ENCODE results near the gene MATK. TPM values are rescaled to one million over a fixed set of nuclear protein-coding genes. Genes with fewer than 3 reads are reported as not detected.

MATK gene
- 10 to 100 TPM; 39.9 to 44.0 TPM for total RNA-seq

- peaks cover 31% of the 10 kb centered on the region for H3K36me3 Mint-ChIP-seq (ENCODE audit: low read depth)
- ChIA-PET CTCF (interaction anchor here (0.8 to 1.2 kb wide), 4 partner anchors 23 to 36 kb away, joined by 3 to 5 read pairs (median 4); partner anchors contain the start of gene MRPL54), POLR2A (no interaction called here)
Observed at GRCh38 chr19:3785938-3786824, at the start of gene MATK. Gene MATK, minus strand, starts transcription at chr19:3786381. Its CDS starts 1,246 bp downstream, at chr19:3785135.

GRCh38 chr19:3835055-3835435 is 48.9 kb upstream of the MATK start:
- Mint-ChIP-seq H3K27ac (no peak overlapping the region), H3K36me3 (ENCODE audit: low read depth) (peaks cover 3% of the 10 kb centered on the region), H3K4me1 (ENCODE audit: low read depth) (peaks cover 7% of the 10 kb centered on the region), H3K9me3 (ENCODE audit: insufficient read depth) (peaks cover 5% of the 10 kb centered on the region), H3K4me3 (no peak overlapping the region), H3K27me3 (ENCODE audit: low read depth) (peaks cover 3% of the 10 kb centered on the region)
- DNase-seq (no peak), ATAC-seq (no peak)
- ChIA-PET CTCF (interaction anchor here (1.1 kb wide), 1 partner anchor 14 kb away, joined by 4 read pairs; no protein-coding TSS in a partner anchor), POLR2A (no interaction called here)

More at GRCh38 chr19:3785938-3786824, at the start of gene MATK:
- DNase-seq, result peak; percentile 35
- H3K27ac Mint-ChIP-seq, result peak within 1 kb of the TSS; percentile 72
- peaks cover 14% of the 10 kb centered on the region for H3K9me3 Mint-ChIP-seq (ENCODE audit: insufficient read depth)
- peak within 1 kb of the TSS; percentile 79 for H3K4me3 Mint-ChIP-seq
- peak; percentile 54 for ATAC-seq
- no peaks in the 10 kb centered on the region for H3K27me3 Mint-ChIP-seq (ENCODE audit: low read depth)
- H3K4me1 Mint-ChIP-seq (ENCODE audit: low read depth), result peaks cover 30% of the 10 kb centered on the region

GRCh38 chr19:3834349-3835054 is 48.3 kb upstream of the MATK start:
- no peak for DNase-seq
- no peak for ATAC-seq
- Mint-ChIP-seq H3K4me3 (no peak overlapping the region), H3K36me3 (ENCODE audit: low read depth) (peaks cover 3% of the 10 kb centered on the region), H3K9me3 (ENCODE audit: insufficient read depth) (peaks cover 5% of the 10 kb centered on the region), H3K27ac (no peak overlapping the region), H3K27me3 (ENCODE audit: low read depth) (peaks cover 3% of the 10 kb centered on the region), H3K4me1 (ENCODE audit: low read depth) (peaks cover 7% of the 10 kb centered on the region)
- ChIA-PET POLR2A (no interaction called here), CTCF (interaction anchor here (1.1 kb wide), 1 partner anchor 14 kb away, joined by 4 read pairs; no protein-coding TSS in a partner anchor)

DNA sequence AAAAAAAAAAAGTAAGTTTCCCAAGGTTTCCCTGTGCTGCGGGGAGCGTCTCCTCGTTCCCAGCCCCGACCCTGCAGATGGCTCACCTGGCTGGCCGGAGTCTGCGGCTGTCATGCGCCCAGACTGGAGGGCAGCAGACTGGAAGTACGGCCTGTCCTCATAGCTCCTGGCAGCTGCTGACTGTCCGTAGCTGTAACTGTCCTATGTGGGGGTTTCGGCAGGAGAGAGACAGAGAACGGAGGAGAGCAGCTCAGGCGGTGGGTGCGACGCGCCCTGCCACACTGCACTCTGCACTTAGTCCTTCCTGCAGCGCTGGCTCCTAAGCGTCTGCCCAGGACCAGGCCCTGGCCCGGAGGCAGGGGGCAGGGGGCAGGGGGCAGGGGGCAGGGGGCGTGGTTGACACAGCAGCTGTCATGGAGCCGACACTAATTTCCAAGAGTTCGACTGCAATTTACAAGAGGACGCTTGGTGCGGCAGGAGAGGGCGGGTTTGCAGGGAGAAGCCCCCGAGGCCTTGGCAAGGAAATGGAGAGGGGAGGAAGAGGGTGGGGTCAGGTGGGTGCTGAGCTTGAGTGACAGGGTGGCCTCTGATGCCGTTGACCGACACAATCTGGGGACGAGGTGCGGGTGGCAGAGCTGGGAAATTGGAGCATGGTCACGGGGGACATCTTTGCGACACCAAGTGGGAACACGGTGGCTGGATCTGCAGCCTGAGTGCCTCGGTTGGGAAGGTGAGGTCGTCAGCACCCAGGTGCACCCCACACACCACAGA is 47.6 kb upstream of the MATK start:
- DNase-seq (no peak), ATAC-seq (no peak)
- Mint-ChIP-seq H3K4me1 (ENCODE audit: low read depth) (peaks cover 7% of the 10 kb centered on the region), H3K36me3 (ENCODE audit: low read depth) (peaks cover 3% of the 10 kb centered on the region), H3K9me3 (ENCODE audit: insufficient read depth) (peaks cover 5% of the 10 kb centered on the region), H3K27me3 (ENCODE audit: low read depth) (peaks cover 3% of the 10 kb centered on the region), H3K4me3 (no peak overlapping the region), H3K27ac (no peak overlapping the region)
- ChIA-PET POLR2A (no interaction called here), CTCF (no interaction called here)

DNA sequence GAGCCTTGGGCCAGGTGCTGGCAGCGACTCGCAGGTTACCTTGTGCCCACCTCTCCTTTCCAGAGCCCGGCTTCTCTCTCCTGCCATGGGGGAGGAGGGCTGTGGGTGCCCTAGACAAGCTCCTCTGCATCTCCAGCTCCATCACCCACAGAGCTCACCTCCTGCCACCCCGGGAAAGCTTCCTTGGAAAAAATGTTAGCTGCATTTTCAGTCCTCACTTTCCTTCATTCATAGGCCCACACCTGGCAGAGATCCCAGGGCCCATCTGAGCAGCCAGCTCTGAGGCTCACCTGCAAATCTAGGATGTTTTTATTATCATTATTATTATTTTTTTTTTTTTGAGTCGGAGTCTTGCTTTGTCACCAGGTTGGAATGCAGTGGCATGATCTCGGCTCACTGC is 45.8 kb upstream of the MATK start:
- Mint-ChIP-seq H3K4me3 (no peak overlapping the region), H3K9me3 (ENCODE audit: insufficient read depth) (no peaks in the 10 kb centered on the region), H3K36me3 (ENCODE audit: low read depth) (peaks cover 1% of the 10 kb centered on the region), H3K27me3 (ENCODE audit: low read depth) (peaks cover 3% of the 10 kb centered on the region), H3K27ac (no peak overlapping the region), H3K4me1 (ENCODE audit: low read depth) (peaks cover 9% of the 10 kb centered on the region)
- no peak for ATAC-seq
- ChIA-PET CTCF (no interaction called here), POLR2A (no interaction called here)
- no peak for DNase-seq

DNA sequence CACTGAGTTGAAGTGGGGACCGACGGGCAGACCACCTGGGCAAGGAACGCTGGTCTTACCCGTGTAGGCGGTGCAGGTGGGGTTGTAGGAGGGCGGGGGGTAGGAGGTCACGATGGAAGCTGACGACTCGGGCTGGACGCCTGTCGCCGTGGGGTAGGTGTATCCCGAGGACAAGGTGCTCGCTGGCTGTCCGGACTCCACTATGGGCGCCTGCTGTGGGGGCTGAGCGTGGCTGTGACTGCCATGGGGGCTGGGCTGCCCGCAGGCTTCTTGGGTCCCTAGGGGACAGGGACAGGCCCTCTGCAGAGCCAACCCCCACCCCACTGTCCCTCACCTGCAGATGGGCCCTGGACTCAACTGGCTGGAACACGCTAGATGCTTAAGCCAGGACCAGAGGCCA is 45.4 kb upstream of the MATK start:
- Mint-ChIP-seq H3K4me1 (ENCODE audit: low read depth) (peaks cover 6% of the 10 kb centered on the region), H3K4me3 (no peak overlapping the region), H3K27me3 (ENCODE audit: low read depth) (peaks cover 3% of the 10 kb centered on the region), H3K36me3 (ENCODE audit: low read depth) (no peaks in the 10 kb centered on the region), H3K9me3 (ENCODE audit: insufficient read depth) (no peaks in the 10 kb centered on the region), H3K27ac (no peak overlapping the region)
- ChIA-PET POLR2A (no interaction called here), CTCF (interaction anchor here (1.8 kb wide), 1 partner anchor 10 kb away, joined by 10 read pairs; no protein-coding TSS in a partner anchor)
- no peak for ATAC-seq
- DNase-seq, result no peak

GRCh38 chr19:3830621-3831589 is 44.7 kb upstream of the MATK start:
- Mint-ChIP-seq H3K9me3 (ENCODE audit: insufficient read depth) (no peaks in the 10 kb centered on the region), H3K4me1 (ENCODE audit: low read depth) (peaks cover 6% of the 10 kb centered on the region), H3K27ac (no peak overlapping the region), H3K36me3 (ENCODE audit: low read depth) (no peaks in the 10 kb centered on the region), H3K4me3 (no peak overlapping the region), H3K27me3 (ENCODE audit: low read depth) (peaks cover 3% of the 10 kb centered on the region)
- DNase-seq (no peak), ATAC-seq (no peak)
- POLR2A ChIA-PET, result no interaction called here
- CTCF ChIA-PET, result interaction anchor here (1.8 kb wide), 1 partner anchor 9 kb away, joined by 10 read pairs; no protein-coding TSS in a partner anchor

GRCh38 chr19:3827306-3827705 is 41.1 kb upstream of the MATK start:
- H3K27ac Mint-ChIP-seq, result no peak overlapping the region
- no peak for DNase-seq
- H3K27me3 Mint-ChIP-seq (ENCODE audit: low read depth), result peaks cover 3% of the 10 kb centered on the region
- ChIA-PET POLR2A (no interaction called here), CTCF (no interaction called here)
- no peaks in the 10 kb centered on the region for H3K36me3 Mint-ChIP-seq (ENCODE audit: low read depth)
- H3K4me1 Mint-ChIP-seq (ENCODE audit: low read depth), result peaks cover 6% of the 10 kb centered on the region
- H3K4me3 Mint-ChIP-seq, result no peak overlapping the region
- ATAC-seq, result no peak
- H3K9me3 Mint-ChIP-seq (ENCODE audit: insufficient read depth), result no peaks in the 10 kb centered on the region

- H3K9me3 Mint-ChIP-seq (ENCODE audit: insufficient read depth), result no peaks in the 10 kb centered on the region
- CTCF ChIA-PET, result no interaction called here
- peaks cover 3% of the 10 kb centered on the region for H3K27me3 Mint-ChIP-seq (ENCODE audit: low read depth)
- no peak for DNase-seq
- no peak overlapping the region for H3K4me3 Mint-ChIP-seq
- no peaks in the 10 kb centered on the region for H3K36me3 Mint-ChIP-seq (ENCODE audit: low read depth)
- POLR2A ChIA-PET, result no interaction called here
- no peak overlapping the region for H3K27ac Mint-ChIP-seq
- H3K4me1 Mint-ChIP-seq (ENCODE audit: low read depth), result peaks cover 17% of the 10 kb centered on the region
- no peak for ATAC-seq
Observed at GRCh38 chr19:3826163-3826562, 40.0 kb upstream of the MATK start.

- Mint-ChIP-seq H3K4me1 (ENCODE audit: low read depth) (peaks cover 19% of the 10 kb centered on the region), H3K9me3 (ENCODE audit: insufficient read depth) (no peaks in the 10 kb centered on the region), H3K27ac (peak overlapping the region; percentile 2), H3K27me3 (ENCODE audit: low read depth) (no peaks in the 10 kb centered on the region), H3K36me3 (ENCODE audit: low read depth) (no peaks in the 10 kb centered on the region), H3K4me3 (no peak overlapping the region)
- DNase-seq, result no peak
- ChIA-PET POLR2A (no interaction called here), CTCF (no interaction called here)
- no peak for ATAC-seq
Observed at GRCh38 chr19:3825286-3825956, 39.2 kb upstream of the MATK start.

All from activated CD8-positive, alpha-beta T cell treated with anti-CD3 and anti-CD28 coated beads, Interleukin-2, amount 10 ng/mL, durations not matched to agents 7 days and 5 days (primary cell).